Cardiac fibroblast (primary cell): ENCODE results near the gene SRD5A2.

ENCODE experiments used
- DNase-seq, 2 donors: peaks; one replicate each; pipeline versions ENCODE4 v3.0.0 to v3.0.0-alpha.2; 2010; ENCODE audit warnings: low read depth in 2 of 2
- H3K4me3 ChIP-seq, 2 donors: replicated peaks in 1 of 2; 1 replicate in 1 of 2; 2 replicates in 1 of 2; pipeline ENCODE4 v1.5.1; 2011; ENCODE audit warnings: low read depth in 2 of 2, low read length in 2 of 2, mild to moderate bottlenecking in 2 of 2, moderate library complexity in 1 of 2
- CTCF ChIP-seq: IDR thresholded peaks from one replicate; pipeline ENCODE4 v1.5.1; 2011; ENCODE audit warnings: low read depth, mild to moderate bottlenecking, low read length, inconsistent platforms

SRD5A2 gene

GRCh38 chr2:31580321-31581117, at the start of gene SRD5A2:
TSS of gene SRD5A2 (minus strand) at chr2:31580938. CDS start at chr2:31580900, 38 bp downstream.
- H3K4me3 ChIP-seq, result no peak within 1 kb of the TSS
- no peak for TF ChIP-seq CTCF
- DNase-seq, result no peak

GRCh38 chr2:31606509-31606908, 25.8 kb upstream of the SRD5A2 start:
- TF ChIP-seq CTCF, result no peak
- no peak for DNase-seq
- no peak overlapping the region for H3K4me3 ChIP-seq

- no peak overlapping the region for H3K4me3 ChIP-seq
- no peak for TF ChIP-seq CTCF
- DNase-seq, result no peak
Measured at GRCh38 chr2:31598694-31599093, 18.0 kb upstream of the SRD5A2 start.

GRCh38 chr2:31586230-31586629, 5.5 kb upstream of the SRD5A2 start:
- H3K4me3 ChIP-seq, result no peak overlapping the region
- no peak for TF ChIP-seq CTCF
- DNase-seq, result no peak

- H3K4me3 ChIP-seq, result no peak overlapping the region
- DNase-seq, result no peak
- no peak for TF ChIP-seq CTCF
Measured at GRCh38 chr2:31581124-31581795, 522 bp upstream of the SRD5A2 start.

GRCh38 chr2:31579996-31580320, 780 bp downstream of the SRD5A2 start:
- no peak for DNase-seq
- TF ChIP-seq CTCF, result no peak
- H3K4me3 ChIP-seq, result no peak overlapping the region
